Hepatocyte (in vitro differentiated cells): ENCODE measurements around the gene MORC2. TPM values are rescaled to one million over a fixed set of nuclear protein-coding genes. Genes with fewer than 3 reads are reported as not detected.

Source experiments
- DNase-seq: peaks from one replicate; pipeline ENCODE4 v3.0.0-alpha.2; 2016; ENCODE audit warnings: low spot score
- H2AFZ ChIP-seq: fragments of 200-600 bp; sonication (generic); 2 replicates; pipeline ENCODE4 v1.6.0; 2016; ENCODE audit warnings: antibody characterized with exemption, mild to moderate bottlenecking
- H3K27ac ChIP-seq: fragments of 200-600 bp; sonication (generic); 2 replicates; pipeline ENCODE4 v1.5.1; 2016; ENCODE audit warnings: mild to moderate bottlenecking
- H3K27me3 ChIP-seq: fragments of 200-600 bp; sonication (generic); 2 replicates; pipeline ENCODE4 v1.6.1; 2016
- H3K36me3 ChIP-seq: fragments of 200-600 bp; sonication (generic); replicated peaks from 2 replicates; pipeline ENCODE4 v1.5.1; 2016; ENCODE audit warnings: low read depth; ENCODE audit not compliant: insufficient read depth
- H3K4me1 ChIP-seq: fragments of 200-600 bp; sonication (generic); 2 replicates; pipeline ENCODE4 v1.5.1; 2016; ENCODE audit warnings: mild to moderate bottlenecking, moderate library complexity; ENCODE audit not compliant: insufficient read depth
- H3K4me2 ChIP-seq: fragments of 200-600 bp; sonication (generic); 2 replicates; pipeline ENCODE4 v1.6.0; 2016
- H3K4me3 ChIP-seq: fragments of 200-600 bp; sonication (generic); 2 replicates; pipeline ENCODE4 v1.5.1; 2016; ENCODE audit warnings: mild to moderate bottlenecking
- H3K79me2 ChIP-seq: fragments of 200-600 bp; sonication (generic); 2 replicates; pipeline ENCODE4 v1.6.0; 2017; ENCODE audit warnings: mild to moderate bottlenecking
- H3K9me2 ChIP-seq: fragments of 200-600 bp; sonication (generic); replicated peaks from 2 replicates; pipeline ENCODE4 v1.6.0; 2017; ENCODE audit warnings: mild to moderate bottlenecking; ENCODE audit not compliant: insufficient read depth
- H3K9me3 ChIP-seq: fragments of 200-600 bp; sonication (generic); 2 replicates; pipeline ENCODE4 v1.5.1; 2016; ENCODE audit warnings: low read depth, mild to moderate bottlenecking
- H4K20me1 ChIP-seq: fragments of 200-600 bp; sonication (generic); 2 replicates; pipeline ENCODE4 v1.6.0; 2016; ENCODE audit warnings: mild to moderate bottlenecking; ENCODE audit not compliant: insufficient read depth, poor library complexity, severe bottlenecking
- CTCF ChIP-seq: fragments of 200-600 bp; sonication (generic); IDR thresholded peaks from 2 replicates; pipeline ENCODE4 v1.5.1; 2016; ENCODE audit warnings: antibody characterized with exemption, mild to moderate bottlenecking; ENCODE audit not compliant: poor library complexity
- EZH2 ChIP-seq: fragments of 200-600 bp; sonication (generic); IDR thresholded peaks from 2 replicates; pipeline ENCODE4 v1.6.1; 2016; ENCODE audit warnings: antibody characterized with exemption, mild to moderate bottlenecking, borderline replicate concordance
- EZH2phosphoT487 ChIP-seq: fragments of 200-600 bp; sonication (generic); IDR thresholded peaks from one replicate; pipeline ENCODE4 v1.6.1; 2018; ENCODE audit warnings: antibody characterized with exemption, mild to moderate bottlenecking, low read depth, moderate library complexity; ENCODE audit not compliant: unreplicated experiment, severe bottlenecking
- WGBS: methylation state at CpG from one replicate; pipeline ENCODE4 v1.1.6; 2016; ENCODE audit warnings: low lambda C conversion rate; ENCODE audit errors: missing lambda C conversion rate; 5-methylcytosine and 5-hydroxymethylcytosine counted together
- polyA plus RNA-seq: library from polyadenylated mRNA; unstranded; fragments of >200 nt; fragmentation: Nextera tagmentation; extraction: Ambion mirVana; gene quantifications from 2 replicates; pipeline ENCODE4 v1.2.1, GENCODE V29; 2016
- total RNA-seq: library from RNA; depleted of rRNA; stranded (reverse); fragments of >200 nt; gene quantifications from 2 replicates; pipeline ENCODE4 v1.2.3, GENCODE V29; 2014

Gene MORC2
- total and polyA plus RNA-seq, 2 experiments from 2014 or later: 15.6 to 24.0 TPM

GRCh38 chr22:30920407-30920806 lies 48.2 kb downstream of the MORC2 start:
- WGBS: 6% methylated on average over 9 of the region's 9 CpGs

GRCh38 chr22:30919973-30920372 lies 48.6 kb downstream of the MORC2 start:
- no peak for DNase-seq

More at GRCh38 chr22:30920407-30920806, 48.2 kb downstream of the MORC2 start:
- Histone ChIP-seq H3K9me2 (no peaks in the 10 kb centered on the region), H3K4me1 (no peaks in the 10 kb centered on the region), H3K4me2 (no peak overlapping the region), H3K27ac (no peak overlapping the region), H3K4me3 (no peak overlapping the region), H3K9me3 (no peaks in the 10 kb centered on the region), H3K27me3 (no peaks in the 10 kb centered on the region), H4K20me1 (no peaks in the 10 kb centered on the region), H2AFZ (no peak overlapping the region), H3K79me2 (no peaks in the 10 kb centered on the region), H3K36me3 (no peaks in the 10 kb centered on the region)
- TF ChIP-seq EZH2phosphoT487 (no peak), CTCF (peak; percentile 93), EZH2 (no peak)
- DNase-seq: peak; percentile 82

GRCh38 chr22:30918761-30919160 lies 49.8 kb downstream of the MORC2 start:
- Histone ChIP-seq H3K79me2 (no peaks in the 10 kb centered on the region), H3K36me3 (no peaks in the 10 kb centered on the region), H3K9me3 (no peaks in the 10 kb centered on the region), H3K27me3 (no peaks in the 10 kb centered on the region), H3K4me3 (no peak overlapping the region), H3K4me2 (no peak overlapping the region), H3K9me2 (no peaks in the 10 kb centered on the region), H4K20me1 (no peaks in the 10 kb centered on the region), H3K4me1 (no peaks in the 10 kb centered on the region), H3K27ac (no peak overlapping the region), H2AFZ (no peak overlapping the region)
- WGBS: 88% methylated on average over 7 of the region's 7 CpGs
- DNase-seq: no peak
- TF ChIP-seq EZH2phosphoT487 (no peak), EZH2 (no peak), CTCF (no peak)

More at GRCh38 chr22:30919973-30920372, 48.6 kb downstream of the MORC2 start:
- H3K27me3 ChIP-seq: no peaks in the 10 kb centered on the region
- no peaks in the 10 kb centered on the region for H3K9me3 ChIP-seq
- WGBS: 83% methylated on average over 7 of the region's 7 CpGs
- H2AFZ ChIP-seq: no peak overlapping the region
- no peaks in the 10 kb centered on the region for H3K79me2 ChIP-seq
- no peak overlapping the region for H3K4me3 ChIP-seq
- H3K36me3 ChIP-seq: no peaks in the 10 kb centered on the region
- no peaks in the 10 kb centered on the region for H3K9me2 ChIP-seq
- H3K4me2 ChIP-seq: no peak overlapping the region
- no peaks in the 10 kb centered on the region for H4K20me1 ChIP-seq
- H3K27ac ChIP-seq: no peak overlapping the region
- TF ChIP-seq EZH2 (no peak), EZH2phosphoT487 (no peak), CTCF (no peak)
- no peaks in the 10 kb centered on the region for H3K4me1 ChIP-seq

GRCh38 chr22:30910358-30910757 lies 58.2 kb downstream of the MORC2 start:
- Histone ChIP-seq H3K27me3 (no peaks in the 10 kb centered on the region), H3K27ac (no peak overlapping the region), H3K9me3 (no peaks in the 10 kb centered on the region), H3K36me3 (no peaks in the 10 kb centered on the region), H3K4me2 (no peak overlapping the region), H3K9me2 (no peaks in the 10 kb centered on the region), H3K4me1 (no peaks in the 10 kb centered on the region), H3K4me3 (no peak overlapping the region), H4K20me1 (no peaks in the 10 kb centered on the region), H3K79me2 (no peaks in the 10 kb centered on the region), H2AFZ (no peak overlapping the region)
- 93% methylated on average over 2 of the region's 2 CpGs for WGBS
- no peak for DNase-seq
- no peak for TF ChIP-seq EZH2phosphoT487
- TF ChIP-seq CTCF: no peak
- TF ChIP-seq EZH2: no peak
